Tibial artery (tissue), 4 donors: ENCODE results near the gene NRXN3.

Experiments used
- DNase-seq, 2 donors: peaks; one replicate each; pipeline ENCODE4 v3.0.0-alpha.2; 2019
- H3K27ac ChIP-seq, 2 donors: fragments of 200-600 bp; sonication (generic) in 1 of 2; 1 replicate in 1 of 2; 2 replicates in 1 of 2; pipeline ENCODE4 v1.5.1; 2018 to 2019; ENCODE audit warnings: mild to moderate bottlenecking in 1 of 2
- H3K27me3 ChIP-seq, 2 donors: fragments of 200-600 bp; sonication (generic) in 1 of 2; one replicate each; pipeline versions ENCODE4 v1.5.1 to v1.6.0; 2016 to 2019
- H3K36me3 ChIP-seq, 3 donors: fragments of 200-600 bp; sonication (generic) in 2 of 3; one replicate each; pipeline ENCODE4 v1.5.1; 2016 to 2019; ENCODE audit warnings: mild to moderate bottlenecking in 2 of 3
- H3K4me1 ChIP-seq, 4 donors: fragments of 200-600 bp; sonication (generic) in 2 of 4; 1 replicate in 3 of 4; 2 replicates in 1 of 4; pipeline ENCODE4 v1.5.1; 2016 to 2019
- H3K4me3 ChIP-seq, 2 donors: fragments of 200-600 bp; sonication (generic) in 1 of 2; 1 replicate in 1 of 2; 2 replicates in 1 of 2; pipeline ENCODE4 v1.5.1; 2018 to 2019; ENCODE audit warnings: mild to moderate bottlenecking in 2 of 2
- H3K9me3 ChIP-seq, 3 donors: fragments of 200-600 bp; sonication (generic) in 1 of 3; one replicate each; pipeline ENCODE4 v1.5.1; 2016 to 2019
- intact Hi-C: fragments of 100-400 bp; cut with DNase I; formaldehyde crosslinking; loops from one replicate; pipeline ENCODE4 v1.15.0; 2023; ENCODE audit warnings: low total_unique reads
- TF ChIP-seq, protein P1 (sequence below), 2 experiments: fragments of 200-600 bp in 1 of 2; fragments of 450-650 bp in 1 of 2; IDR thresholded peaks; one replicate each; pipeline ENCODE4 v1.5.1; 2017 to 2019; ENCODE audit warnings: antibody characterized with exemption in 2 of 2, mild to moderate bottlenecking in 1 of 2, moderate library complexity in 1 of 2

Gene NRXN3

GRCh38 chr14:79704041-79704807 lies 1534.1 kb downstream of the NRXN3 start:
- H3K27me3 ChIP-seq: no peaks in the 10 kb centered on the region
- no peak overlapping the region for H3K27ac ChIP-seq
- H3K36me3 ChIP-seq: no peaks in the 10 kb centered on the region
- no peaks in the 10 kb centered on the region for H3K9me3 ChIP-seq
- no peak overlapping the region for H3K4me3 ChIP-seq
- no peaks in the 10 kb centered on the region for H3K4me1 ChIP-seq
- intact Hi-C loops: no loop called here
- DNase-seq: no peak
- TF ChIP-seq, protein P1, sequence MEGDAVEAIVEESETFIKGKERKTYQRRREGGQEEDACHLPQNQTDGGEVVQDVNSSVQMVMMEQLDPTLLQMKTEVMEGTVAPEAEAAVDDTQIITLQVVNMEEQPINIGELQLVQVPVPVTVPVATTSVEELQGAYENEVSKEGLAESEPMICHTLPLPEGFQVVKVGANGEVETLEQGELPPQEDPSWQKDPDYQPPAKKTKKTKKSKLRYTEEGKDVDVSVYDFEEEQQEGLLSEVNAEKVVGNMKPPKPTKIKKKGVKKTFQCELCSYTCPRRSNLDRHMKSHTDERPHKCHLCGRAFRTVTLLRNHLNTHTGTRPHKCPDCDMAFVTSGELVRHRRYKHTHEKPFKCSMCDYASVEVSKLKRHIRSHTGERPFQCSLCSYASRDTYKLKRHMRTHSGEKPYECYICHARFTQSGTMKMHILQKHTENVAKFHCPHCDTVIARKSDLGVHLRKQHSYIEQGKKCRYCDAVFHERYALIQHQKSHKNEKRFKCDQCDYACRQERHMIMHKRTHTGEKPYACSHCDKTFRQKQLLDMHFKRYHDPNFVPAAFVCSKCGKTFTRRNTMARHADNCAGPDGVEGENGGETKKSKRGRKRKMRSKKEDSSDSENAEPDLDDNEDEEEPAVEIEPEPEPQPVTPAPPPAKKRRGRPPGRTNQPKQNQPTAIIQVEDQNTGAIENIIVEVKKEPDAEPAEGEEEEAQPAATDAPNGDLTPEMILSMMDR (IDR thresholded peaks at IDR 0.05): no peak

- TF ChIP-seq, protein P1 (IDR thresholded peaks at IDR 0.05): no peak
- DNase-seq: no peak
- no peaks in the 10 kb centered on the region for H3K27me3 ChIP-seq
- H3K27ac ChIP-seq: no peak overlapping the region
- H3K9me3 ChIP-seq: no peaks in the 10 kb centered on the region
- H3K36me3 ChIP-seq: no peaks in the 10 kb centered on the region
- H3K4me1 ChIP-seq: no peaks in the 10 kb centered on the region
- intact Hi-C loops: no loop called here
- no peak overlapping the region for H3K4me3 ChIP-seq
Measured at GRCh38 chr14:79705126-79705894, 1535.1 kb downstream of the NRXN3 start.

GRCh38 chr14:79706382-79706781 lies 1536.2 kb downstream of the NRXN3 start:
- Histone ChIP-seq H3K4me3 (no peak overlapping the region), H3K27ac (no peak overlapping the region), H3K4me1 (no peaks in the 10 kb centered on the region), H3K9me3 (no peaks in the 10 kb centered on the region), H3K27me3 (no peaks in the 10 kb centered on the region), H3K36me3 (no peaks in the 10 kb centered on the region)
- TF ChIP-seq, protein P1 (IDR thresholded peaks at IDR 0.05): no peak
- no peak for DNase-seq
- intact Hi-C loops: no loop called here

GRCh38 chr14:79708426-79709388 lies 1538.5 kb downstream of the NRXN3 start:
- Histone ChIP-seq H3K27ac (no peak overlapping the region), H3K9me3 (no peaks in the 10 kb centered on the region), H3K36me3 (no peaks in the 10 kb centered on the region), H3K4me1 (no peaks in the 10 kb centered on the region), H3K4me3 (no peak overlapping the region), H3K27me3 (no peaks in the 10 kb centered on the region)
- intact Hi-C loops: no loop called here
- DNase-seq: no peak
- TF ChIP-seq, protein P1 (IDR thresholded peaks at IDR 0.05): no peak

- no peaks in the 10 kb centered on the region for H3K4me1 ChIP-seq
- H3K27ac ChIP-seq: no peak overlapping the region
- H3K9me3 ChIP-seq: no peaks in the 10 kb centered on the region
- TF ChIP-seq, protein P1 (IDR thresholded peaks at IDR 0.05): no peak
- DNase-seq: no peak
- H3K27me3 ChIP-seq: no peaks in the 10 kb centered on the region
- no peaks in the 10 kb centered on the region for H3K36me3 ChIP-seq
- no peak overlapping the region for H3K4me3 ChIP-seq
- intact Hi-C loops: no loop called here
Measured at GRCh38 chr14:79709573-79709972, 1539.4 kb downstream of the NRXN3 start.
